Body of pancreas (tissue), 4 donors: ENCODE data around the gene TAAR8. TPM values are rescaled to one million over a fixed set of nuclear protein-coding genes. Genes with fewer than 3 reads are reported as not detected.
"Not testable (repeated sequence)": the region's sequence is repeated elsewhere in the genome, so short reads cannot be mapped to it uniquely, and the experiment has no call there.

Source experiments
- ATAC-seq: fragments of 150-250 bp; one replicate; pipeline ENCODE4 v1.9.1; 2016
- DNase-seq, 4 donors: peaks; one replicate each; pipeline ENCODE4 v3.0.0-alpha.2; 2019
- H3K27ac ChIP-seq, 4 donors: fragments of 200-600 bp; sonication (generic); 1 replicate in 3 of 4; 2 replicates in 1 of 4; pipeline versions ENCODE4 v1.5.1 to v1.6.1; 2016 to 2019; ENCODE audit warnings: mild to moderate bottlenecking in 1 of 4, mixed read lengths in 1 of 4, moderate library complexity in 1 of 4
- H3K27me3 ChIP-seq, 2 donors: fragments of 200-600 bp; sonication (generic); one replicate each; pipeline ENCODE4 v1.6.0; 2016; ENCODE audit warnings: mild to moderate bottlenecking in 1 of 2
- H3K36me3 ChIP-seq, 2 donors: fragments of 200-600 bp; sonication (generic); replicated peaks in 1 of 2; 2 replicates each; pipeline ENCODE4 v1.5.1; 2016; ENCODE audit warnings: low read depth in 2 of 2; ENCODE audit not compliant: insufficient read depth in 1 of 2
- H3K4me1 ChIP-seq: fragments of 200-600 bp; sonication (generic); one replicate; pipeline ENCODE4 v1.6.0; 2016
- H3K4me3 ChIP-seq, 2 donors: fragments of 200-600 bp; sonication (generic); 1 replicate in 1 of 2; 2 replicates in 1 of 2; pipeline ENCODE4 v1.5.1; 2016 to 2019
- H3K9me3 ChIP-seq, 3 donors: fragments of 200-600 bp; sonication (generic); 1 replicate in 2 of 3; 2 replicates in 1 of 3; pipeline ENCODE4 v1.5.1; 2016
- CTCF ChIP-seq, 7 experiments: fragments of 450-650 bp in 4 of 7; fragments of 200-600 bp in 3 of 7; sonication (generic) in 3 of 7; IDR thresholded peaks; one replicate each; pipeline ENCODE4 v1.5.1; 2016 to 2019; ENCODE audit warnings: antibody characterized with exemption in 7 of 7
- POLR2A ChIP-seq, 3 donors: fragments of 450-650 bp; IDR thresholded peaks; one replicate each; pipeline ENCODE4 v1.6.1; 2016; ENCODE audit warnings: antibody characterized with exemption in 3 of 3, mild to moderate bottlenecking in 2 of 3
- WGBS, 2 donors: methylation state at CpG; one replicate each; pipeline ENCODE4 v1.1.5; 2017; 5-methylcytosine and 5-hydroxymethylcytosine counted together
- intact Hi-C: fragments of 100-400 bp; cut with DNase I; formaldehyde crosslinking; loops from one replicate; pipeline ENCODE4 v1.15.1; 2023
- total RNA-seq, 2 donors: library from RNA; depleted of rRNA; stranded (reverse); fragments of >200 nt; gene quantifications; one replicate each; pipeline ENCODE4 v1.1.0, GENCODE V29; 2016

The TAAR8 gene
- total RNA-seq, 2 donors from 2014 or later, result not detected

GRCh38 chr6:132537145-132537544, 15.3 kb upstream of the TAAR8 start:
- H3K9me3 ChIP-seq, result no peaks in the 10 kb centered on the region
- H3K4me1 ChIP-seq, result no peaks in the 10 kb centered on the region
- no peaks in the 10 kb centered on the region for H3K27me3 ChIP-seq
- no peak overlapping the region for H3K27ac ChIP-seq
- WGBS, 2 donors, result 62 to 74% methylated on average over 3 of the region's 3 CpGs
- TF ChIP-seq CTCF (IDR thresholded peaks at IDR 0.05) (no peak), POLR2A (IDR thresholded peaks at IDR 0.05) (no peak)
- no peak overlapping the region for H3K4me3 ChIP-seq
- DNase-seq, result no peak
- H3K36me3 ChIP-seq, result no peaks in the 10 kb centered on the region
- ATAC-seq, result no peak
- intact Hi-C loops, result loop anchor here (10.0 kb wide), 2 partner anchors 128 to 238 kb away; no protein-coding TSS in a partner anchor

- WGBS, 2 donors, result 64 to 70% methylated on average over 4 of the region's 4 CpGs
- intact Hi-C loops, result loop anchor here (10.0 kb wide), 2 partner anchors 127 to 237 kb away; no protein-coding TSS in a partner anchor
- H3K4me1 ChIP-seq, result no peaks in the 10 kb centered on the region
- DNase-seq (no peak), ATAC-seq (no peak)
- H3K27me3 ChIP-seq, result no peaks in the 10 kb centered on the region
- TF ChIP-seq POLR2A (IDR thresholded peaks at IDR 0.05), result no peak
- no peak for TF ChIP-seq CTCF (IDR thresholded peaks at IDR 0.05)
- no peaks in the 10 kb centered on the region for H3K36me3 ChIP-seq
- no peaks in the 10 kb centered on the region for H3K9me3 ChIP-seq
- H3K27ac ChIP-seq, result no peak within 1 kb of the TSS
- no peak within 1 kb of the TSS for H3K4me3 ChIP-seq
Measured at GRCh38 chr6:132537977-132538376, 14.5 kb upstream of the TAAR8 start, which contains the start of gene TAAR9. Gene TAAR9, plus strand, starts transcription at chr6:132538277. Its CDS starts 13 bp downstream, at chr6:132538290.

GRCh38 chr6:132544826-132545225, 7.6 kb upstream of the TAAR8 start:
- no peaks in the 10 kb centered on the region for H3K36me3 ChIP-seq
- H3K27me3 ChIP-seq, result no peaks in the 10 kb centered on the region
- intact Hi-C loops, result no loop called here
- ATAC-seq (no peak), DNase-seq (no peak)
- H3K9me3 ChIP-seq, result no peaks in the 10 kb centered on the region
- no peaks in the 10 kb centered on the region for H3K4me1 ChIP-seq
- no peak overlapping the region for H3K27ac ChIP-seq
- no peak overlapping the region for H3K4me3 ChIP-seq
- TF ChIP-seq POLR2A (IDR thresholded peaks at IDR 0.05), result no peak
- TF ChIP-seq CTCF (IDR thresholded peaks at IDR 0.05), result no peak

GRCh38 chr6:132548746-132549463, 3.6 kb upstream of the TAAR8 start:
- Histone ChIP-seq H3K4me3 (no peak overlapping the region), H3K9me3 (no peaks in the 10 kb centered on the region), H3K27me3 (no peaks in the 10 kb centered on the region), H3K36me3 (no peaks in the 10 kb centered on the region), H3K4me1 (no peaks in the 10 kb centered on the region), H3K27ac (no peak overlapping the region)
- DNase-seq (no peak), ATAC-seq (no peak)
- TF ChIP-seq CTCF (IDR thresholded peaks at IDR 0.05) (no peak), POLR2A (IDR thresholded peaks at IDR 0.05) (no peak)
- intact Hi-C loops, result no loop called here
- WGBS, 2 donors, result 85 to 93% methylated on average over 4 of the region's 4 CpGs

- no peak overlapping the region for H3K27ac ChIP-seq
- intact Hi-C loops, result no loop called here
- no peaks in the 10 kb centered on the region for H3K4me1 ChIP-seq
- DNase-seq (no peak), ATAC-seq (no peak)
- WGBS, 2 donors, result 84 to 85% methylated on average over 4 of the region's 4 CpGs
- no peaks in the 10 kb centered on the region for H3K9me3 ChIP-seq
- no peak for TF ChIP-seq CTCF (IDR thresholded peaks at IDR 0.05)
- no peak for TF ChIP-seq POLR2A (IDR thresholded peaks at IDR 0.05)
- H3K27me3 ChIP-seq, result no peaks in the 10 kb centered on the region
- H3K4me3 ChIP-seq, result no peak overlapping the region
- no peaks in the 10 kb centered on the region for H3K36me3 ChIP-seq
Measured at GRCh38 chr6:132551214-132551613, 1.3 kb upstream of the TAAR8 start.

- WGBS, 2 donors, result 61 to 68% methylated on average over 3 of the region's 3 CpGs
- H3K4me1 ChIP-seq, H3K9me3 ChIP-seq, H3K4me3 ChIP-seq, ATAC-seq, DNase-seq, H3K27me3 ChIP-seq, intact Hi-C loops, H3K36me3 ChIP-seq, H3K27ac ChIP-seq: not testable (repeated sequence)
Measured at GRCh38 chr6:132560087-132560486, 7.6 kb downstream of the TAAR8 start.
